ENCODE results near the gene BRICD5. TPM values are rescaled to one million over a fixed set of nuclear protein-coding genes. Genes with fewer than 3 reads are reported as not detected.
A peak's percentile ranks its signal among the peaks of the same experiment; 100 is the strongest.

BRICD5 gene
- total RNA-seq, 1 donor from 2014 or later, result 0.53 TPM

DNA sequence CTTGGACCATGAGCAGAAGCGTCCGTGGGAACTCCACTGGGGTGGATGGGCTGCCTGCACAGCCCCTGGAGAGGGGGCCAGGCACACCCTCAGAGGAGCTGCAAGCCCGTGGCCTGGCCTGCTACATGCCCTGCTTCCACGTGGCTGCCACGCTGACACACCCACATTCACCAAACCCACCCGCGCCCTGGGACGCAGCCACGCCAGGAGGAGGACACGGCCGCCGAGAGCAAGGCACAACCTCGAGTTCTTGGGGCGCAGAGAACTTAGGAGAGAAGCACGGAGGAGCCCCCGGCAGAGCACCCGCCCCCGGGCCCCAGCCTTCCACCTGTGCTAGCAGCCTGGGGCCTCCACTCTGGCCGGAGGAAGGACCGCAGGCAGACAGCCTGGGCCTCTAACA, 33.1 kb downstream of the BRICD5 start:
- FAIRE-seq (no peak), DNase-seq (ENCODE audit: low read depth) (no peak)
- no peak overlapping the region for H3K4me3 ChIP-seq (ENCODE audit: low read depth, low read length)
- no peak for TF ChIP-seq CTCF (IDR thresholded peaks at IDR 0.05; ENCODE audit: insufficient read depth, low read length, severe bottlenecking)
- H3K27me3 ChIP-seq (ENCODE audit: control insufficient read depth, insufficient read depth, low read length), result no peaks in the 10 kb centered on the region
- H3K36me3 ChIP-seq (ENCODE audit: control insufficient read depth, insufficient read depth, low read length), result peaks cover 16% of the 10 kb centered on the region

DNA sequence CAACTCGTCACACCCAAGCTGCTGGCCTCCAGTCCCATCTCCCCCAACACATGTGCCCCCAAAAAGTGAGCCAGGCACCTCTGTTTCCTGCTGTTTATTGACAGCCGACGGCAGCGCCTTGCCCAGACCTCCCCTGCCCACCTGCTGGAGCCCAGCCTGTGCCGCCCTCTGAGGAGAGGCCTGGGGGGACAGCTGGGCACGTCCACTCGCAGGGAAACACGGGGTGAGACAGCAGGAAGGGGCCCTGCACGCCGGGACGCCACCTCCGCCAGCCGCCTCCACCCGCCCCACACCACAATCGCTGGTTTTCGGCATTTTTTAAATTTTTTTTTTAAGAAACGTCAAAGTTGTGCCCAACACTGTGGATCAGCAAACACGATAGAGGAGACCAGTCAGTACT, 33.6 kb downstream of the BRICD5 start:
- no peak for FAIRE-seq
- no peak for TF ChIP-seq CTCF (IDR thresholded peaks at IDR 0.05; ENCODE audit: insufficient read depth, low read length, severe bottlenecking)

DNA sequence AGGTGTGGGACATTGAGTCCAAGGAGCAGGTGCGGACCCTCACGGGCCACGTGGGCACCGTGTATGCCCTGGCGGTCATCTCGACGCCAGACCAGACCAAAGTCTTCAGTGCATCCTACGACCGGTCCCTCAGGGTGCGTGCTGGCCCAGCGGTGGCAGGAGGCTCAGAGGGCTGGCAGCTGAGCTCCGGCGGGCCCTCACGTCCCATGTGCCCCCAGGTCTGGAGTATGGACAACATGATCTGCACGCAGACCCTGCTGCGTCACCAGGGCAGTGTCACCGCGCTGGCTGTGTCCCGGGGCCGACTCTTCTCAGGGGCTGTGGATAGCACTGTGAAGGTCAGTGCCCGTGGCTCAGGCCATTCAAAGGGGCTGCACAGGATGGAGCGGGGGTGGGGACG, 34.6 kb downstream of the BRICD5 start:
- H3K36me3 ChIP-seq (ENCODE audit: control insufficient read depth, insufficient read depth, low read length), result peaks cover 23% of the 10 kb centered on the region
- no peak for TF ChIP-seq CTCF (IDR thresholded peaks at IDR 0.05; ENCODE audit: insufficient read depth, low read length, severe bottlenecking)
- DNase-seq (ENCODE audit: low read depth), result no peak

More for the DNA sequence above, 33.6 kb downstream of the BRICD5 start:
- Histone ChIP-seq H3K27me3 (ENCODE audit: control insufficient read depth, insufficient read depth, low read length) (no peaks in the 10 kb centered on the region), H3K36me3 (ENCODE audit: control insufficient read depth, insufficient read depth, low read length) (peaks cover 18% of the 10 kb centered on the region), H3K4me3 (ENCODE audit: low read depth, low read length) (no peak overlapping the region)
- no peak for DNase-seq (ENCODE audit: low read depth)

GRCh38 chr16:2175454-2175853, 35.2 kb downstream of the BRICD5 start:
- no peak for DNase-seq (ENCODE audit: low read depth)

More for the DNA sequence above, 34.6 kb downstream of the BRICD5 start:
- FAIRE-seq, result no peak
- no peak overlapping the region for H3K4me3 ChIP-seq (ENCODE audit: low read depth, low read length)
- no peaks in the 10 kb centered on the region for H3K27me3 ChIP-seq (ENCODE audit: control insufficient read depth, insufficient read depth, low read length)

GRCh38 chr16:2174396-2175131, 36.1 kb downstream of the BRICD5 start:
- no peak for TF ChIP-seq CTCF (IDR thresholded peaks at IDR 0.05; ENCODE audit: insufficient read depth, low read length, severe bottlenecking)
- FAIRE-seq (peak; percentile 36), DNase-seq (ENCODE audit: low read depth) (no peak)
- Histone ChIP-seq H3K36me3 (ENCODE audit: control insufficient read depth, insufficient read depth, low read length) (peaks cover 24% of the 10 kb centered on the region), H3K27me3 (ENCODE audit: control insufficient read depth, insufficient read depth, low read length) (no peaks in the 10 kb centered on the region), H3K4me3 (ENCODE audit: low read depth, low read length) (no peak overlapping the region)

More at GRCh38 chr16:2175454-2175853, 35.2 kb downstream of the BRICD5 start:
- peaks cover 23% of the 10 kb centered on the region for H3K36me3 ChIP-seq (ENCODE audit: control insufficient read depth, insufficient read depth, low read length)
- no peaks in the 10 kb centered on the region for H3K27me3 ChIP-seq (ENCODE audit: control insufficient read depth, insufficient read depth, low read length)
- no peak for TF ChIP-seq CTCF (IDR thresholded peaks at IDR 0.05; ENCODE audit: insufficient read depth, low read length, severe bottlenecking)
- FAIRE-seq, result no peak
- H3K4me3 ChIP-seq (ENCODE audit: low read depth, low read length), result no peak overlapping the region

DNA sequence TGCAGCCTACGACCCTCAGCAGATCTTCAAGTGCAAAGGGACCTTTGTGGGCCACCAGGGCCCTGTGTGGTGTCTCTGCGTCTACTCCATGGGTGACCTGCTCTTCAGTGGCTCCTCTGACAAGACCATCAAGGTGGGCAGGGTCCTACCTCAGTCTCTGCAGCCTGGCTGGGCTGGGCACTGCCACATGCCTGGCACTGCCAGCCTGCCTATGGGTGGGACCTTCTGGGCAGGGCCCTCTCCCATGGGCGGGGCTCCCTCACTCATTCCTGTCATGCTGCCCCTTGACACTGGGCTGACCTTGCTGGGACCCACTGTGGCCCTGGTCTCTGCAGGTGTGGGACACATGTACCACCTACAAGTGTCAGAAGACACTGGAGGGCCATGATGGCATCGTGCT, 36.7 kb downstream of the BRICD5 start:
- Histone ChIP-seq H3K27me3 (ENCODE audit: control insufficient read depth, insufficient read depth, low read length) (no peaks in the 10 kb centered on the region), H3K4me3 (ENCODE audit: low read depth, low read length) (no peak overlapping the region), H3K36me3 (ENCODE audit: control insufficient read depth, insufficient read depth, low read length) (peaks cover 24% of the 10 kb centered on the region)
- DNase-seq (ENCODE audit: low read depth) (no peak), FAIRE-seq (no peak)
- TF ChIP-seq CTCF (IDR thresholded peaks at IDR 0.05; ENCODE audit: insufficient read depth, low read length, severe bottlenecking), result no peak

Data from bronchial epithelial cell (primary cell).